ENCODE results near the gene MYG1. TPM values are rescaled to one million over a fixed set of nuclear protein-coding genes. Genes with fewer than 3 reads are reported as not detected.

Gene MYG1
- total RNA-seq, 1 experiment from 2014 or later = 32.4 TPM

DNA sequence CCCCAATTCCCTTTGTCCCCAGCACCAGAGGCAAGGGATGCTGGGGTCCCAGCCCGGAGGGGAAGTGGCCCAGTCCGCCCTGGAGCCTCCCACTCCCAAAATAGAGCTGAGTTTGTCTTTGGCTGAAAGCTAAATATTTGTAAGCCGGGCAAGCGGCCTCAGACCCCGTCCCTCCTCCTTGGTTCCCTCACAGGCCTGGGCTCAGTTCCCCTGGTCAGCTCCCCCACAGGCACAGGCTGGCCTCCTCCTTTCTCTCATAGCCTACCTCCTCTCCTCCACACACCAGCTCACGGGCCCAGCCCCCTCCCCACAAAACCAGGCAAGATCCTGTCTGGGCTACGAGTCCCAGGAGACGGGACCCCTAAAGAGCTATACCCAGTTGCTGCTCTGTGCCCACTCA, 35.3 kb downstream of the MYG1 start:
- intact Hi-C loops (cut with micrococcal nuclease; ENCODE audit: unreplicated experiment) = no loop called here
- H3K9me3 Mint-ChIP-seq (ENCODE audit: low read depth, unreplicated experiment) = no peaks in the 10 kb centered on the region
- no peak overlapping the region for H3K4me3 Mint-ChIP-seq (ENCODE audit: low read depth, unreplicated experiment)
- CTCF ChIA-PET = interaction anchor here (0.5 to 0.9 kb wide), 2 partner anchors 13 to 29 kb away, joined by 3 read pairs; partner anchors contain the start of gene AAAS
- no peaks in the 10 kb centered on the region for H3K4me1 Mint-ChIP-seq (ENCODE audit: low read depth, unreplicated experiment)
- DNase-seq = no peak
- TF ChIP-seq, protein P1, sequence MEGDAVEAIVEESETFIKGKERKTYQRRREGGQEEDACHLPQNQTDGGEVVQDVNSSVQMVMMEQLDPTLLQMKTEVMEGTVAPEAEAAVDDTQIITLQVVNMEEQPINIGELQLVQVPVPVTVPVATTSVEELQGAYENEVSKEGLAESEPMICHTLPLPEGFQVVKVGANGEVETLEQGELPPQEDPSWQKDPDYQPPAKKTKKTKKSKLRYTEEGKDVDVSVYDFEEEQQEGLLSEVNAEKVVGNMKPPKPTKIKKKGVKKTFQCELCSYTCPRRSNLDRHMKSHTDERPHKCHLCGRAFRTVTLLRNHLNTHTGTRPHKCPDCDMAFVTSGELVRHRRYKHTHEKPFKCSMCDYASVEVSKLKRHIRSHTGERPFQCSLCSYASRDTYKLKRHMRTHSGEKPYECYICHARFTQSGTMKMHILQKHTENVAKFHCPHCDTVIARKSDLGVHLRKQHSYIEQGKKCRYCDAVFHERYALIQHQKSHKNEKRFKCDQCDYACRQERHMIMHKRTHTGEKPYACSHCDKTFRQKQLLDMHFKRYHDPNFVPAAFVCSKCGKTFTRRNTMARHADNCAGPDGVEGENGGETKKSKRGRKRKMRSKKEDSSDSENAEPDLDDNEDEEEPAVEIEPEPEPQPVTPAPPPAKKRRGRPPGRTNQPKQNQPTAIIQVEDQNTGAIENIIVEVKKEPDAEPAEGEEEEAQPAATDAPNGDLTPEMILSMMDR (IDR thresholded peaks at IDR 0.05; ENCODE audit: unreplicated experiment) = no peak
- H3K36me3 Mint-ChIP-seq (ENCODE audit: insufficient read depth, unreplicated experiment) = no peaks in the 10 kb centered on the region
- no TSS peak for BruUV-seq (replicated peaks)
- H3K27me3 Mint-ChIP-seq (ENCODE audit: unreplicated experiment) = peaks cover 83% of the 10 kb centered on the region
- H3K27ac Mint-ChIP-seq (ENCODE audit: unreplicated experiment) = no peak overlapping the region

GRCh38 chr12:53336181-53336681, 36.7 kb downstream of the MYG1 start, which contains the start of gene SP7:
Gene SP7, minus strand, starts transcription at chr12:53336354. Its CDS starts 708 bp downstream, at chr12:53335646.
- TF ChIP-seq, protein P1 (IDR thresholded peaks at IDR 0.05; ENCODE audit: unreplicated experiment) = no peak
- DNase-seq = no peak
- H3K27me3 Mint-ChIP-seq (ENCODE audit: unreplicated experiment) = peaks cover 94% of the 10 kb centered on the region
- H3K9me3 Mint-ChIP-seq (ENCODE audit: low read depth, unreplicated experiment) = no peaks in the 10 kb centered on the region
- CTCF ChIA-PET = no interaction called here
- intact Hi-C loops (cut with micrococcal nuclease; ENCODE audit: unreplicated experiment) = no loop called here
- H3K36me3 Mint-ChIP-seq (ENCODE audit: insufficient read depth, unreplicated experiment) = no peaks in the 10 kb centered on the region
- H3K4me1 Mint-ChIP-seq (ENCODE audit: low read depth, unreplicated experiment) = no peaks in the 10 kb centered on the region
- no peak within 1 kb of the TSS for H3K4me3 Mint-ChIP-seq (ENCODE audit: low read depth, unreplicated experiment)
- no peak within 1 kb of the TSS for H3K27ac Mint-ChIP-seq (ENCODE audit: unreplicated experiment)
- no TSS peak for BruUV-seq (replicated peaks)

DNA sequence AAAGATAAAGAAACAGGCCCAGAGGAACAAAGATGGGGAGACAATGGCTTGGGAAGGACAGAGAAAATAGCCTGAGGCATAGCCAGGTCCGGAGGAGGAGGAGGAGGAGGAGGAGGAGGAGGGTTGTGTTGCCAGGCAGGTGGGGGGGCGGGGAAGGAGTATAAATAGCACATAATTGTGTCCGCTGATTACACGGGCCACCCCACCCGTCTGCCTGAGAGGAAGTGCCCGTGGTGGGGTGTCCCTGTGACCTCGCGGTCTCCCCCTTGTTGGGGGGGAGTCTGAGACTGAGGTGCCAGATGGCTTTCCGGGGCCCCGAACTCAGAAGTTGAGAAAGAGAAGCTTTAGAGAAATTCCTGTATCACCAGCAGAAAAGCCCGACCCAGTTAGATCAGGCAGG, 38.5 kb downstream of the MYG1 start:
- Mint-ChIP-seq H3K4me3 (ENCODE audit: low read depth, unreplicated experiment) (no peak overlapping the region), H3K27ac (ENCODE audit: unreplicated experiment) (no peak overlapping the region), H3K9me3 (ENCODE audit: low read depth, unreplicated experiment) (no peaks in the 10 kb centered on the region), H3K36me3 (ENCODE audit: insufficient read depth, unreplicated experiment) (no peaks in the 10 kb centered on the region), H3K4me1 (ENCODE audit: low read depth, unreplicated experiment) (no peaks in the 10 kb centered on the region), H3K27me3 (ENCODE audit: unreplicated experiment) (peaks cover 94% of the 10 kb centered on the region)
- CTCF ChIA-PET = no interaction called here
- TF ChIP-seq, protein P1 (IDR thresholded peaks at IDR 0.05; ENCODE audit: unreplicated experiment) = no peak
- BruUV-seq (replicated peaks) = no TSS peak
- DNase-seq = no peak
- intact Hi-C loops (cut with micrococcal nuclease; ENCODE audit: unreplicated experiment) = no loop called here

- no peaks in the 10 kb centered on the region for H3K36me3 Mint-ChIP-seq (ENCODE audit: insufficient read depth, unreplicated experiment)
- H3K27ac Mint-ChIP-seq (ENCODE audit: unreplicated experiment) = no peak overlapping the region
- no TSS peak for BruUV-seq (replicated peaks)
- H3K4me1 Mint-ChIP-seq (ENCODE audit: low read depth, unreplicated experiment) = no peaks in the 10 kb centered on the region
- DNase-seq = no peak
- H3K27me3 Mint-ChIP-seq (ENCODE audit: unreplicated experiment) = peaks cover 94% of the 10 kb centered on the region
- no peak overlapping the region for H3K4me3 Mint-ChIP-seq (ENCODE audit: low read depth, unreplicated experiment)
- intact Hi-C loops (cut with micrococcal nuclease; ENCODE audit: unreplicated experiment) = no loop called here
- CTCF ChIA-PET = interaction anchor here (0.7 kb wide), 1 partner anchor 12 kb away, joined by 5 read pairs; no protein-coding TSS in a partner anchor
- no peaks in the 10 kb centered on the region for H3K9me3 Mint-ChIP-seq (ENCODE audit: low read depth, unreplicated experiment)
- TF ChIP-seq, protein P1 (IDR thresholded peaks at IDR 0.05; ENCODE audit: unreplicated experiment) = no peak
Measured at GRCh38 chr12:53338916-53339315, 39.4 kb downstream of the MYG1 start.

Data from Calu3 (cell line).